NB4 (cell line): ENCODE results near the gene FAR2.

Experiments
- CTCF ChIP-seq: IDR thresholded peaks from one replicate; pipeline ENCODE4 v1.5.1; 2012; ENCODE audit warnings: low read depth, low read length
- MAX ChIP-seq: IDR thresholded peaks from 2 replicates; pipeline ENCODE4 v1.6.1; 2011; ENCODE audit warnings: low read depth, low read length
- MYC ChIP-seq: IDR thresholded peaks from 2 replicates; pipeline ENCODE4 v1.6.1; 2011; ENCODE audit warnings: low read depth, low read length
- POLR2A ChIP-seq: IDR thresholded peaks from 2 replicates; pipeline ENCODE4 v1.6.1; 2011; ENCODE audit warnings: mild to moderate bottlenecking; ENCODE audit not compliant: insufficient read length; ENCODE audit errors: extremely low read depth

GRCh38 chr12:29306266-29306665 is 157.2 kb downstream of the FAR2 start:
- no peak for TF ChIP-seq CTCF
- no peak for TF ChIP-seq MAX
- TF ChIP-seq POLR2A: no peak
- TF ChIP-seq MYC: no peak
